CD4-positive, alpha-beta T cell treated with Interleukin-4 for 1 hour (primary cell): ENCODE results near the gene KRTAP16-1.

ENCODE experiments used
- DNase-seq, 2 donors: peaks; one replicate each; pipeline ENCODE4 v3.0.0-alpha.2; 2020 to 2022

KRTAP16-1 gene

GRCh38 chr17:41329279-41329948 is 20.3 kb upstream of the KRTAP16-1 start:
- DNase-seq: no peak

- DNase-seq: no peak
Observed at GRCh38 chr17:41328207-41328606, 19.1 kb upstream of the KRTAP16-1 start.

GRCh38 chr17:41327411-41328120 is 18.5 kb upstream of the KRTAP16-1 start:
- no peak for DNase-seq

- DNase-seq: peak in 1 of 2 donors; percentile 43
Observed at GRCh38 chr17:41326173-41327145, 17.4 kb upstream of the KRTAP16-1 start.

- no peak for DNase-seq
Observed at GRCh38 chr17:41325611-41326010, 16.5 kb upstream of the KRTAP16-1 start.

- DNase-seq: no peak
Observed at GRCh38 chr17:41325126-41325525, 16.0 kb upstream of the KRTAP16-1 start.

- no peak for DNase-seq
Observed at GRCh38 chr17:41324180-41325075, 15.3 kb upstream of the KRTAP16-1 start.

GRCh38 chr17:41322903-41323895 is 14.1 kb upstream of the KRTAP16-1 start:
- DNase-seq: no peak

- DNase-seq: peak; percentile 28 to 67
Observed at GRCh38 chr17:41322094-41322902, 13.2 kb upstream of the KRTAP16-1 start.

- DNase-seq: no peak
Observed at GRCh38 chr17:41318231-41318630, 9.1 kb upstream of the KRTAP16-1 start.

GRCh38 chr17:41315814-41316445 is 6.8 kb upstream of the KRTAP16-1 start:
- no peak for DNase-seq

GRCh38 chr17:41315204-41315794 is 6.2 kb upstream of the KRTAP16-1 start, which contains the start of gene KRTAP17-1:
TSS of gene KRTAP17-1 (minus strand) at chr17:41315710. CDS start at chr17:41315650, 60 bp downstream.
- no peak for DNase-seq

GRCh38 chr17:41311111-41311510 is 2.0 kb upstream of the KRTAP16-1 start:
- DNase-seq: no peak

- peak; percentile 88 for DNase-seq
Observed at GRCh38 chr17:41308251-41308917, 725 bp downstream of the KRTAP16-1 start.

GRCh38 chr17:41307647-41308046 is 1.5 kb downstream of the KRTAP16-1 start:
- DNase-seq: no peak

- DNase-seq: no peak
Observed at GRCh38 chr17:41304091-41304490, 5.0 kb downstream of the KRTAP16-1 start.

- no peak for DNase-seq
Observed at GRCh38 chr17:41302981-41303380, 6.1 kb downstream of the KRTAP16-1 start.
